GM12891 (cell line): ENCODE measurements around the gene FAM222A.

Experiments
- DNase-seq: peaks from one replicate; pipeline ENCODE4 v3.0.0; 2011; ENCODE audit warnings: low spot score; ENCODE audit not compliant: insufficient read length
- FAIRE-seq: peaks from 2 replicates; lab custom pipeline; 2011; peaks lifted over from hg19 to GRCh38; lab: Jason Lieb, UNC
- PAX5 ChIP-seq: IDR thresholded peaks from 2 replicates; pipeline ENCODE4 v1.6.1; 2011; ENCODE audit warnings: low read length, moderate library complexity, mild to moderate bottlenecking; ENCODE audit not compliant: insufficient read depth, severe bottlenecking
- POLR2A ChIP-seq: IDR thresholded peaks from 2 replicates; pipeline ENCODE4 v1.6.1; 2011; ENCODE audit warnings: low read depth, low read length, control low read depth
- POLR2AphosphoS5 ChIP-seq: IDR thresholded peaks from 2 replicates; pipeline ENCODE4 v1.6.1; 2011; ENCODE audit warnings: low read depth, low read length, control low read depth
- POU2F2 ChIP-seq: IDR thresholded peaks from 2 replicates; pipeline ENCODE4 v1.6.1; 2011; ENCODE audit warnings: low read depth, mild to moderate bottlenecking, control low read depth, low read length, moderate library complexity
- SPI1 ChIP-seq: IDR thresholded peaks from 2 replicates; pipeline ENCODE4 v1.6.1; 2011; ENCODE audit warnings: low read depth, low read length, control low read depth
- TAF1 ChIP-seq: IDR thresholded peaks from 2 replicates; pipeline ENCODE4 v1.6.1; 2011; ENCODE audit warnings: low read depth, low read length, control low read depth

Gene FAM222A

DNA sequence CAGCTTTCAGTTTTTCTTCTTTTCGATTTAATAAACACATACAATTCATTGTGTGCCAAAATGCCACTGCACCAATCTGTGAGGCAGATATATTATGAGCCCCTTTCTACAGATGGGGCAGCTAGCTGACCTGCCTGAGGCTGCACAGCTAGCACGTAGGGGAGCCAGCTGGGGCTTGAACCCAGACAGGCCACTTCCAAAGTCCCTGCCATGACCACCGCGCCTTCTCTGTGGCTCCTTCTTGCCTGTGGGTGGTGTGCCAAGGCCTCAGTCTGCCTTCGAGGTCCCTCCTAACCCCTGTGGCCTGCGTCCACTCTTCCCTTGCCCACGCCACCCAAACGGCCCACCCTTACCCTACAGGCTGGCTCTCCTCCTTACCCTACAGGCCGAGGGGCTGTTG is 16.2 kb downstream of the FAM222A start:
- TF ChIP-seq TAF1 (no peak), POU2F2 (no peak), PAX5 (no peak), POLR2AphosphoS5 (no peak), SPI1 (no peak), POLR2A (no peak)
- FAIRE-seq (no peak), DNase-seq (no peak)

DNA sequence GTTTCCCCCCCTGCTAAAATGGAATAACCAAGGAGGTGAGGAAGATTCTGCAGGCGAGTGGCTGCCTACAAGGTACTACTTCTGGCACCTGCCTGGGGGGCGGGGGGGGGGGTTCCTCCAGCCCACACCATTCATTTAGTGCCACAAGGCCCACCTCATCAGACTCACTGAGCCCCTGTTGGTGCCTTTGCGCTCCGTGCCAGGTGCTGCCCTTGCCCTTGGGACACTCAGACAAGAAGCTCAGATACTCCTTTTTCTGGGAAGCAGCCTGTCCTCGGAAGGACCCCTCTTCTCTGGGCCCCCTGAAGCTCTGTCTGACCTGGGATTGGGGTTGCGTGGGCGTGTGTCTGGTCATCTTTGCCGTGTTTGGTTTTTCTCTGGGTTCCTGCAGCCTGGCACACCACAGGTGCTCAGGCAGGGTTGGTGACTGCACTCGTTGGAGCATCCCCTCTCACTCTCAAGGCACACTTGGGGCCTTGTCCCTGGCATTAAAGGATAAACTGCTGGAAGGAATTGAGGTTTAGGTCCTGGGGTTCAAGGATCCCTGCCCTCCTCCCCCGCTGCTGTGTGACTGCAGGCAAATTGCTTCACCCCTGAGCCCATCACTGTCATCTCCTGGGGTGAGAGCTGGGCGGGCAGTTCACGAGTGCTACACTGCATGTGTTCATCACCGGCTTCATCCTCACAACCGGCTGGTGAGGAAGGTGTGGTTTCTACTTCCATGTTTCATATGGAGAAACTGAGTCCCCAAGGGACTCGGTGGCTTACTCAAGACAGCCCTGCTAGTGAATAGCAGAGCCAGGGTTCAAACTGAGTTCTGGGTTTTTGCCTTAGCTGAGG is 16.9 kb downstream of the FAM222A start:
- DNase-seq (no peak), FAIRE-seq (no peak)
- TF ChIP-seq TAF1, result no peak
- no peak for TF ChIP-seq SPI1
- TF ChIP-seq POU2F2, result no peak
- no peak for TF ChIP-seq PAX5
- no peak for TF ChIP-seq POLR2A
- no peak for TF ChIP-seq POLR2AphosphoS5

DNA sequence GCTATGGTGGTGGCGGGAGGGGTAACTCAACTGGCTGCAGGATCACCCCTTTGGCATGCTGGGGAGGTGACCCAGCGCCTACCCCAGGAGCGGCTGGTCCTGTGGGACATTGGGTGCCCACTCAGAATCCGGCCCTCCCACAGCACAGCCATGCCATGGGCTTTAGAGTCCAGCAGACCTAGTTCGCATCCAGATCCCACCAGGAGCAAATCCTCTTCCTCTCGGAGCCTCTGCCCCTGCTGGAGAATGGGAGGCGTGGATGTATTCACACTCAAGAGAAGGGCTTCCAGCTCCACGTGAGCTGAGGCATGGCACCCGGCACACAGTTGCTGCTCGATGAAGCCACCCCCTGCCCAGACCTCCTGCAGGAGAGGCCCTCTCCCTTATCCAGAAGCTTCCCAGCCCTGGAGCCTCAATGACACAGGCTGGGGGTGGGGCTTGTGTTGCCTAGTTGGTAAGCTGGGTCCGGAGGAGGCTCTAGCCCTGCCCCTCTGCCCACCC is 17.7 kb downstream of the FAM222A start:
- FAIRE-seq, result no peak
- no peak for TF ChIP-seq POLR2AphosphoS5
- no peak for TF ChIP-seq PAX5
- no peak for TF ChIP-seq POU2F2
- TF ChIP-seq SPI1, result no peak
- no peak for TF ChIP-seq TAF1
- TF ChIP-seq POLR2A, result no peak
- DNase-seq, result no peak

DNA sequence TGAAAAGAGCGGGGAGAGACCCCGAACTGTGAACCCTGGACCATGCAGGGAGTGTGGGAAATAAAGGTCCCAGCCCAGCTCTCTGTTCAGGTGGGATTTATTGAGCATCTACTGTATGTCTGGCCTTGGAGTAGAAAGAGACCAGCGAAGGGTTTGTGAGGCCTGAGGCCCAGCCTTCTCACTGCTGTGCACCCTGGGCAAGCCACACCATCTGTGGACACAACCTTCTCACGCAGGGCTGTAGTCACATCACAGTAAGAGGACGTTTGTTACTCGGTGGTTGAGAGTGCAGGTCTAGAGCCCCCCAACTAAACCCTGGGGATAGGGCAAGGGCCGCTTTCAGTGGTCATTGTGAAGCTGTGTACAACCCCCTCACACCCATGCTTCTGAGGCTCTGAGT is 18.2 kb downstream of the FAM222A start:
- DNase-seq (no peak), FAIRE-seq (no peak)
- TF ChIP-seq PAX5, result no peak
- TF ChIP-seq POU2F2, result no peak
- TF ChIP-seq SPI1, result no peak
- no peak for TF ChIP-seq POLR2AphosphoS5

DNA sequence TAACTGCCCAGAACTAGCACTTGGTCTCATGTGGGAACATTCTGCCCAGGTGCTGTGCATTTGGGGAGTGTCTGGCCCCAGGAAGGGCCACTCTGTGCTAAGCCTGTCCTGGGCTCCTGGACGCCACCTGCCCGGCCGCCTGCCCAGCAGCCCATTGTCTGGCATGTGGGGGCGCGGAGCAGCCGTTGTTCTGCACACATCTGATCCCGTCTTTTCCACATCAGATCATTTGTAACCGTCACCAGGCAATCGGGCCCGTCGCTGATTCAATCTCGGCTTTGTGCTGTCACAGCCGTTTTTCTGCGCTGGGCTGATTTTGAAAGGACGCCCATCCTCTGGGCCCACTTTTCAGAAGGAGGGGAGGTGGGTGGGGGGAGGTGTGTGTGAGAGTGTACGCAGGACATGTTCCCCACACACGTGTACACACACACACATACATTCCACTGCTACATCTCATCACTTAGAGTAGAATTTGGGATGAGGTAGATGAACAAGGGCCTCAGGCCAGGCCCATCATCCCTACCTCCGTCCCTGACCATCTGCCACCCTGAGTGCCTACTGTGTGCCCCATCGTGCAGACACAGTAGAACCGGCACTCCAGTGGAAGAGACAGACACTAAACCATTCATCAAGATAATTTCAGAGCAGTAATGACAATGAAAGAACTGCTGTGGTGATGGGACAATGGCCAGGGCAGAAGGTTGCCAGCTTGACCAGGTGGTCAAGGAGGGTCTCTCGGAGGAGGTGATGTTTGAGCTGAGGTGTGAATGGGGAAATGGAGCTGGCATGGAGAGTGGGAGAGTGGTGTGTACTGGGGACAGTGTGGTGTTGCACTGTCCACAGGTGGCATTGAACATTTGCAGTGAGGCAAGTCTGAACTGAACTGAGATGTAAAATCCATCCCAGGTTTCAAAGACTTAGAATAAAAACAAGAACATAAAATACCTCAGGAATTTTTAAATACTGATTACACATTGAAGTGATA is 19.0 kb downstream of the FAM222A start:
- TF ChIP-seq PAX5 (no peak), POLR2A (no peak), POU2F2 (no peak), SPI1 (no peak), TAF1 (no peak), POLR2AphosphoS5 (no peak)
- no peak for DNase-seq
- no peak for FAIRE-seq

DNA sequence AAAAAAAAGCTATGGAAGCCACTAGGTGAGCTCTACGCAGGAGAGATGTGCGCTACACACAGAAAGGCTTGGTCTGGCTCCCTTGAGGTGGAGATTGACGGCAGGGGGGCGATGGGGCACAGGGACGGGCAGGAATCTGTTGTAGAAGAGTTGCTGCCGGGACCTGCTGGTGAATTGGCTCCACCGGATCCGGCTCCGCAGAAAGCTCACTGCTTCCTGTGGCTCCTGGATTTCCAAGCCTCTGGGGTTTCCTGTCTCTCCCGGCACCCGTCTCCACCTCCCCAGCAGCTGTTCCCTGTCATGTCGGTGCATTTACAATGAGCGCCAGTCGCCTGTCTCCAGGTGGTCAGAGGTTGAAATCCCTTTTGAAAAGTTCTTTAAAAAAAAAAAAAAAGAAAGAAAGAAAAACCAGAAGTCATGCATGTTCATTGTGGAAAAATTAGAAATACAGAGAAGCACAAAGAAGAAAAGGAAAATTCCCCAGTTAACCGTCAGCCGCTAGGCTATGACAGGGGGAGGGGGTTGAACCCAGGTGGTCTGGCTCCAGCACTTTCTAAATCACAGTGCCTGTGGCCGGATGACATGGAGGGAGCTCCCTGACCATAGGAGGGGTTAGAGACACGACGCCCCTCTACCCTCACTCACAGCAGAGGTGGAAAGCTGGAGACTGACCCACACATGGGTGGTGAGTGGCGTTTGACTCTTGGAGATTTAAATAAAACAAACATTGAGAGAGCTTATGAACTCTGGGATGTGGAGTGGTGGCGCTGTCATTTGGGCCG is 20.8 kb downstream of the FAM222A start:
- DNase-seq, result no peak
- no peak for TF ChIP-seq SPI1
- no peak for TF ChIP-seq TAF1
- no peak for TF ChIP-seq POLR2A
- TF ChIP-seq POLR2AphosphoS5, result no peak
- no peak for TF ChIP-seq PAX5
- no peak for TF ChIP-seq POU2F2
- no peak for FAIRE-seq

DNA sequence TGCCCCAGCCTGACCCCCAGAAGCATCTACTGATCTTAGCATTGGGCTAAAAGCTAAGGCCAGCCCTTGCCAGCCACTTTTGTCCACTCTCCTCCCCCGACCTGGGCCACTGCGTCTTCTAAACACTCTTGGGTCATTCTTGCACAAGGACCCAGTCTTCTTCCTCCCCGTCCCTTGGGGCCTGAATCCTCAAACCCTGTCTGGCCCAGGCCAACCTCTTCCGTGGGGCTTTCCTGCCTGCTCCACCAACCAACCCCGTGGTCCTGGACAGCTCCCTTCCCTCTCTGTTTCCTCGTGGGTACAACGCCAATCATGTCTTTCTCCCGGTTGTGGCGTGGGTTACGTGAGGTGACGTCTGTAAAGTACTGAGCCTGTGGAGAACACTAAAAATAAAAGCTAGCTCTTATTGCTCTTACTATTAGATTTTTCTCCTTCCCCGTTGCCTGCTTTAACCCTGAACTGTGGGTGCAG is 21.5 kb downstream of the FAM222A start:
- FAIRE-seq, result no peak
- TF ChIP-seq SPI1, result no peak
- no peak for TF ChIP-seq TAF1
- TF ChIP-seq POLR2A, result no peak
- TF ChIP-seq POU2F2, result no peak
- TF ChIP-seq POLR2AphosphoS5, result no peak
- TF ChIP-seq PAX5, result no peak
- DNase-seq, result no peak

DNA sequence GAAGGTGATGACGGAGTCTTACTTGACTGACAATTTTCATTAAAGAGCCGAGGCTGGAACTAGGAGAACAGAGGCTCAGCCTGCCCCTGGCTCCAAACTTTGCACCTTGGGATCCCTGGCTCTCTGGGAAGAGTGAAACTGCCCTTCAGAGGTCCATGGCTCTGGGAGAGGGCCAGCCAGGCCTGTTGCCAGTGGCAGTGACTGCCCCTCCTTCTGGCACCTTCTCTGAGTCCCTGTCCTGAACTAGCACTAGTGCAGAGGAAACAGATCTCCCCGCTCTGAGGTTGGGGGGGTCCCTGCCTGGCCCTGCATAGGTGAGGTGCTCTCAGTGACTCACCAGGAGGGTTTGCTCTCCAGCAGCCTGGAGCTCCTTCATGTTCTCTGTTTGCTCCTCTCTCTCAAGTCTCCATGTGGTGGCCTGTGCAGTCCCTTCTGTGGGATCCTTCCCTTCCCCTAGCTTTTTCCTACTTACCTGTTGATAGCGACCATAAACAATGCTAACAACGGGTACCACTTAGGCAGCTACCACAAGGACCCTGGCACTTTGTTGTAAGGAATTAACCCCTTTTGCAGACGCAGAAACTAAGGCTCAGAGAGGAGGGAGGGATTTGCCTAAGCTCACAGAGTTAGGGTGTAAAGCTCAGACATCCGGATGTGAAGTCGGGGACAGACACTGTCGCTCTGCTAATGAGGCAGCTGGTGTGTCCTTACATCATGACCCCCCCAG is 22.4 kb downstream of the FAM222A start:
- TF ChIP-seq POLR2A (no peak), POU2F2 (no peak), SPI1 (no peak), PAX5 (no peak), POLR2AphosphoS5 (no peak)
- DNase-seq, result no peak
- FAIRE-seq, result no peak
